Cardiac muscle cell (in vitro differentiated cells and primary cell): Measurements from ENCODE around the gene RCCD1. TPM values are rescaled to one million over a fixed set of nuclear protein-coding genes. Genes with fewer than 3 reads are reported as not detected.

ENCODE experiments used
- DNase-seq, 2 donors: peaks; one replicate each; pipeline versions ENCODE4 v3.0.0 to v3.0.0-alpha.2; 2010 to 2017; ENCODE audit warnings: low read depth in 1 of 2, low spot score in 1 of 2
- H3K27ac ChIP-seq: fragments of 200-600 bp; sonication (generic); 2 replicates; pipeline ENCODE4 v1.5.1; 2016
- H3K27me3 ChIP-seq: fragments of 200-600 bp; sonication (generic); 2 replicates; pipeline ENCODE4 v1.6.0; 2016; ENCODE audit warnings: control low read depth
- H3K36me3 ChIP-seq: fragments of 200-600 bp; sonication (generic); 2 replicates; pipeline ENCODE4 v1.5.1; 2016; ENCODE audit warnings: control low read depth
- H3K4me1 ChIP-seq: fragments of 200-600 bp; sonication (generic); 2 replicates; pipeline ENCODE4 v1.8.1; 2017; ENCODE audit warnings: low read depth, mild to moderate bottlenecking, mixed run types
- H3K4me3 ChIP-seq: fragments of 200-600 bp; sonication (generic); 2 replicates; pipeline ENCODE4 v1.5.1; 2016; ENCODE audit warnings: mild to moderate bottlenecking
- H3K9me3 ChIP-seq: fragments of 200-600 bp; sonication (generic); 2 replicates; pipeline ENCODE4 v1.5.1; 2017; ENCODE audit warnings: low read depth, mild to moderate bottlenecking, control low read depth
- CTCF ChIP-seq: IDR thresholded peaks from 2 replicates; pipeline ENCODE4 v1.5.1; 2012; ENCODE audit warnings: low read depth, mild to moderate bottlenecking, low read length
- polyA plus RNA-seq: library from polyadenylated mRNA; unstranded; fragments of >200 nt; fragmentation: Nextera tagmentation; extraction: Ambion mirVana; gene quantifications from 2 replicates; pipeline ENCODE4 v1.2.1, GENCODE V29; 2016
- total RNA-seq: library from RNA; depleted of rRNA; stranded (reverse); fragments of >200 nt; gene quantifications from 2 replicates; pipeline ENCODE4 v1.2.3, GENCODE V29; 2016

Gene RCCD1
- total and polyA plus RNA-seq, 2 experiments from 2014 or later = 32.8 to 43.0 TPM

GRCh38 chr15:91001209-91001608 is 46.5 kb downstream of the RCCD1 start:
- no peaks in the 10 kb centered on the region for H3K9me3 ChIP-seq
- no peaks in the 10 kb centered on the region for H3K27me3 ChIP-seq
- no peak for DNase-seq
- H3K4me1 ChIP-seq = no peaks in the 10 kb centered on the region
- H3K27ac ChIP-seq = no peak overlapping the region
- no peak for TF ChIP-seq CTCF
- peaks cover 37% of the 10 kb centered on the region for H3K36me3 ChIP-seq
- H3K4me3 ChIP-seq = no peak overlapping the region

GRCh38 chr15:91007266-91007665 is 52.6 kb downstream of the RCCD1 start:
- Histone ChIP-seq H3K9me3 (no peaks in the 10 kb centered on the region), H3K27ac (no peak overlapping the region), H3K4me1 (no peaks in the 10 kb centered on the region), H3K4me3 (no peak overlapping the region), H3K36me3 (peaks cover 56% of the 10 kb centered on the region), H3K27me3 (no peaks in the 10 kb centered on the region)
- no peak for TF ChIP-seq CTCF
- DNase-seq = no peak

Other genes with a start within 250 kb of the RCCD1 start
- gene BLM, start 237.5 kb upstream of the RCCD1 start, total RNA-seq = 4.2 and 6.3 TPM in 2 replicates
- gene BLM, start 237.5 kb upstream of the RCCD1 start, polyA plus RNA-seq = 2.6 and 3.2 TPM in 2 replicates
- 66.3 and 79.6 TPM in 2 replicates for gene FURIN, start 86.3 kb upstream of the RCCD1 start, total RNA-seq
- gene FURIN, start 86.3 kb upstream of the RCCD1 start, polyA plus RNA-seq = 57.7 and 69.3 TPM in 2 replicates
- 13.3 and 19.8 TPM in 2 replicates for gene FES, start 70.4 kb upstream of the RCCD1 start, total RNA-seq
- 5.4 and 12.7 TPM in 2 replicates for gene FES, start 70.4 kb upstream of the RCCD1 start, polyA plus RNA-seq
- 31.9 and 53.0 TPM in 2 replicates for gene MAN2A2, start 51.6 kb upstream of the RCCD1 start, total RNA-seq
- 54.3 and 66.3 TPM in 2 replicates for gene MAN2A2, start 51.6 kb upstream of the RCCD1 start, polyA plus RNA-seq
- gene HDDC3, start 22.3 kb upstream of the RCCD1 start, total RNA-seq = 31.2 and 32.5 TPM in 2 replicates
- 22.5 and 24.9 TPM in 2 replicates for gene HDDC3, start 22.3 kb upstream of the RCCD1 start, polyA plus RNA-seq
- 61.8 and 68.2 TPM in 2 replicates for gene UNC45A, start 19.6 kb upstream of the RCCD1 start, total RNA-seq
- 52.5 and 61.1 TPM in 2 replicates for gene UNC45A, start 19.6 kb upstream of the RCCD1 start, polyA plus RNA-seq
- gene PRC1, start 39.7 kb downstream of the RCCD1 start, total RNA-seq = 25.5 and 209 TPM in 2 replicates
- gene PRC1, start 39.7 kb downstream of the RCCD1 start, polyA plus RNA-seq = 20.1 and 131 TPM in 2 replicates
- 5.2 and 18.7 TPM in 2 replicates for gene VPS33B, start 67.7 kb downstream of the RCCD1 start, total RNA-seq
- gene VPS33B, start 67.7 kb downstream of the RCCD1 start, polyA plus RNA-seq = 13.3 and 17.2 TPM in 2 replicates
- 0.03 TPM in 1 of 2 replicates, not detected in the other for gene SV2B, start 145.4 kb downstream of the RCCD1 start, total RNA-seq
- 0.32 TPM in 1 of 2 replicates, not detected in the other for gene SV2B, start 145.4 kb downstream of the RCCD1 start, polyA plus RNA-seq